Endothelial cell of umbilical vein (primary cell): ENCODE data around the gene ARPC5.

Source experiments
- JUN ChIP-seq: IDR thresholded peaks from 2 replicates; pipeline ENCODE4 v1.6.1; 2011; ENCODE audit warnings: borderline replicate concordance, low read depth; ENCODE audit not compliant: insufficient read length, insufficient read depth
- TF ChIP-seq, protein P1 (sequence below), 2 donors: IDR thresholded peaks; 1 replicate in 1 of 2; 2 replicates in 1 of 2; pipeline ENCODE4 v1.5.1; 2011; ENCODE audit warnings: low read length in 2 of 2, mild to moderate bottlenecking in 2 of 2, moderate library complexity in 2 of 2, control low read depth in 1 of 2, inconsistent platforms in 1 of 2, low read depth in 1 of 2; ENCODE audit not compliant: insufficient read depth in 1 of 2; ENCODE audit errors: extremely low read depth in 1 of 2
- TF ChIP-seq, protein P2 (sequence below): IDR thresholded peaks from 2 replicates; pipeline ENCODE4 v1.6.1; 2011; ENCODE audit not compliant: insufficient read depth, insufficient read length

DNA sequence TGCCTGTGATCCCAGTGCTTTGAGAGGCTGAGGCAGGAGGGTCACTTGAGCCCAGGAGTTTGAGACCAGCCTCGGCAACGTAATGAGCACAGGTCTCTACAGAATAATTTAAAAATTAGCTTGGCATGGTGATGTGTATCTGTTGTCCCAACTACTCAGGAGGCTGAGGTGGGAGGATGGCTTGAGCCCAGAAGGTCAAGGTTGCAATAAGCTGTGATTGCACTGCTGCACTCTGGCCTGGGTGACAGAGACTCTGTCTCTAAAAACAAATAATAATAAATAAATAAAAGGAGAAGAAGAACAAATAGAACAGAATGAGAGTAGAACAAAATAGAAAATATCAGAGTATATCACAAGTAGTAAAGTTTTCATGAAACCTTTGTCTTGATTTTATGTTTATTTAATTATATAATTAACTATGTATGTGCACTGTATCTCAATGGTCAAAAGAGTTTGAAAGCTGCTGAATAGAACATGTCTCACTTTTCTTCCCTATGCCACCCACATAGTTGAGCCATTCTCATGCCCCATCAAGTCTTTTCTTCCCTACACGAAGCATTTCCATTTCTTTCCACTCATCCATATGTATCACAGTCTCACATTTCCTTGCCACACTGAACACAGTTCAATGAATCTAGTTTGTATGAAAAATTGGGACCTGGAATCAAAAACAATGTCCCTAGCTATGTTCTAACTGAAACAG, 40.5 kb upstream of the ARPC5 start:
- TF ChIP-seq, protein P1, sequence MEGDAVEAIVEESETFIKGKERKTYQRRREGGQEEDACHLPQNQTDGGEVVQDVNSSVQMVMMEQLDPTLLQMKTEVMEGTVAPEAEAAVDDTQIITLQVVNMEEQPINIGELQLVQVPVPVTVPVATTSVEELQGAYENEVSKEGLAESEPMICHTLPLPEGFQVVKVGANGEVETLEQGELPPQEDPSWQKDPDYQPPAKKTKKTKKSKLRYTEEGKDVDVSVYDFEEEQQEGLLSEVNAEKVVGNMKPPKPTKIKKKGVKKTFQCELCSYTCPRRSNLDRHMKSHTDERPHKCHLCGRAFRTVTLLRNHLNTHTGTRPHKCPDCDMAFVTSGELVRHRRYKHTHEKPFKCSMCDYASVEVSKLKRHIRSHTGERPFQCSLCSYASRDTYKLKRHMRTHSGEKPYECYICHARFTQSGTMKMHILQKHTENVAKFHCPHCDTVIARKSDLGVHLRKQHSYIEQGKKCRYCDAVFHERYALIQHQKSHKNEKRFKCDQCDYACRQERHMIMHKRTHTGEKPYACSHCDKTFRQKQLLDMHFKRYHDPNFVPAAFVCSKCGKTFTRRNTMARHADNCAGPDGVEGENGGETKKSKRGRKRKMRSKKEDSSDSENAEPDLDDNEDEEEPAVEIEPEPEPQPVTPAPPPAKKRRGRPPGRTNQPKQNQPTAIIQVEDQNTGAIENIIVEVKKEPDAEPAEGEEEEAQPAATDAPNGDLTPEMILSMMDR (IDR thresholded peaks at IDR 0.05; ENCODE audit: extremely low read depth in 1 of 2, insufficient read depth in 1 of 2, low read depth in 1 of 2, low read length in 2 of 2): no peak
- TF ChIP-seq, protein P2, sequence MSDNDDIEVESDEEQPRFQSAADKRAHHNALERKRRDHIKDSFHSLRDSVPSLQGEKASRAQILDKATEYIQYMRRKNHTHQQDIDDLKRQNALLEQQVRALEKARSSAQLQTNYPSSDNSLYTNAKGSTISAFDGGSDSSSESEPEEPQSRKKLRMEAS: no peak
- no peak for TF ChIP-seq JUN
